Suprapubic skin (tissue), 4 donors: ENCODE measurements around the gene HAS3. TPM values are rescaled to one million over a fixed set of nuclear protein-coding genes. Genes with fewer than 3 reads are reported as not detected.

Experiments
- DNase-seq, 2 donors: peaks; one replicate each; pipeline ENCODE4 v3.0.0-alpha.2; 2019; ENCODE audit warnings: low spot score in 2 of 2
- H3K27ac ChIP-seq: fragments of 200-600 bp; sonication (generic); one replicate; pipeline ENCODE4 v1.5.1; 2019
- H3K27me3 ChIP-seq: fragments of 200-600 bp; sonication (generic); one replicate; pipeline ENCODE4 v1.5.1; 2019
- H3K36me3 ChIP-seq: fragments of 200-600 bp; sonication (generic); one replicate; pipeline ENCODE4 v1.5.1; 2019
- H3K4me1 ChIP-seq: fragments of 200-600 bp; sonication (generic); one replicate; pipeline ENCODE4 v1.5.1; 2019
- H3K4me3 ChIP-seq: fragments of 200-600 bp; sonication (generic); one replicate; pipeline ENCODE4 v1.5.1; 2019; ENCODE audit warnings: mild to moderate bottlenecking
- H3K9me3 ChIP-seq: fragments of 200-600 bp; sonication (generic); one replicate; pipeline ENCODE4 v1.5.1; 2019
- CTCF ChIP-seq, 2 donors: fragments of 200-600 bp in 1 of 2; fragments of 450-650 bp in 1 of 2; sonication (generic) in 1 of 2; IDR thresholded peaks; one replicate each; pipeline ENCODE4 v1.5.1; 2016 to 2019; ENCODE audit warnings: antibody characterized with exemption in 2 of 2, mild to moderate bottlenecking in 1 of 2, moderate library complexity in 1 of 2
- EP300 ChIP-seq: sonication (generic); formaldehyde crosslinking; IDR thresholded peaks from one replicate; pipeline ENCODE4 v1.6.1; 2017; ENCODE audit warnings: antibody characterized with exemption
- POLR2A ChIP-seq, 2 donors: fragments of 450-650 bp; IDR thresholded peaks; one replicate each; pipeline ENCODE4 v1.6.1; 2017; ENCODE audit warnings: antibody characterized with exemption in 2 of 2, mild to moderate bottlenecking in 2 of 2, moderate library complexity in 2 of 2
- POLR2AphosphoS5 ChIP-seq, 3 donors: sonication (generic); formaldehyde crosslinking; IDR thresholded peaks; one replicate each; pipeline ENCODE4 v1.6.1; 2017; ENCODE audit warnings: antibody characterized with exemption in 3 of 3
- WGBS: methylation state at CpG from one replicate; pipeline ENCODE4 v1.1.5; 2018; 5-methylcytosine and 5-hydroxymethylcytosine counted together
- total RNA-seq, 4 donors: library from RNA; depleted of rRNA; stranded (reverse); fragments of >200 nt; gene quantifications; one replicate each; pipeline ENCODE4 v1.1.0, GENCODE V29; 2016

HAS3 gene
- total RNA-seq, 4 donors from 2014 or later, result 4.4 to 11.3 (median 7.1) TPM

GRCh38 chr16:69107316-69107962, 2.0 kb downstream of the HAS3 start:
- H3K4me3 ChIP-seq, result peak overlapping the region; percentile 78
- DNase-seq, result peak in 1 of 2 donors; percentile 61
- WGBS, result 4% methylated on average over 19 of the region's 52 CpGs
- peaks cover 7% of the 10 kb centered on the region for H3K27me3 ChIP-seq
- no peaks in the 10 kb centered on the region for H3K9me3 ChIP-seq
- no peak for TF ChIP-seq POLR2AphosphoS5 (IDR thresholded peaks at IDR 0.05)
- TF ChIP-seq CTCF (IDR thresholded peaks at IDR 0.05), result no peak
- no peak for TF ChIP-seq POLR2A (IDR thresholded peaks at IDR 0.05)
- TF ChIP-seq EP300, result no peak
- H3K36me3 ChIP-seq, result peaks cover 15% of the 10 kb centered on the region
- no peak overlapping the region for H3K27ac ChIP-seq
- peaks cover 44% of the 10 kb centered on the region for H3K4me1 ChIP-seq

- no peaks in the 10 kb centered on the region for H3K9me3 ChIP-seq
- H3K27me3 ChIP-seq, result peaks cover 7% of the 10 kb centered on the region
- no peak for TF ChIP-seq POLR2AphosphoS5 (IDR thresholded peaks at IDR 0.05)
- no peak for TF ChIP-seq EP300
- TF ChIP-seq POLR2A (IDR thresholded peaks at IDR 0.05), result no peak
- TF ChIP-seq CTCF (IDR thresholded peaks at IDR 0.05), result no peak
- WGBS, result 56% methylated on average over 9 of the region's 9 CpGs
- H3K36me3 ChIP-seq, result peaks cover 19% of the 10 kb centered on the region
- peak in 1 of 2 donors; percentile 48 for DNase-seq
- peaks cover 51% of the 10 kb centered on the region for H3K4me1 ChIP-seq
- no peak overlapping the region for H3K27ac ChIP-seq
- peak overlapping the region; percentile 78 for H3K4me3 ChIP-seq
These were observed 2.8 kb downstream of the HAS3 start for GRCh38 chr16:69108064-69108904.

GRCh38 chr16:69108905-69109252, 3.4 kb downstream of the HAS3 start:
- no peaks in the 10 kb centered on the region for H3K9me3 ChIP-seq
- no peak overlapping the region for H3K27ac ChIP-seq
- H3K27me3 ChIP-seq, result peaks cover 7% of the 10 kb centered on the region
- 100% methylated on average over 3 of the region's 4 CpGs for WGBS
- TF ChIP-seq POLR2AphosphoS5 (IDR thresholded peaks at IDR 0.05), result no peak
- TF ChIP-seq CTCF (IDR thresholded peaks at IDR 0.05), result no peak
- TF ChIP-seq EP300, result no peak
- H3K4me1 ChIP-seq, result peaks cover 51% of the 10 kb centered on the region
- peaks cover 25% of the 10 kb centered on the region for H3K36me3 ChIP-seq
- no peak overlapping the region for H3K4me3 ChIP-seq
- DNase-seq, result peak in 1 of 2 donors; percentile 46

GRCh38 chr16:69109486-69110270, 4.2 kb downstream of the HAS3 start:
- TF ChIP-seq CTCF (IDR thresholded peaks at IDR 0.05) (no peak), POLR2AphosphoS5 (IDR thresholded peaks at IDR 0.05) (no peak), POLR2A (IDR thresholded peaks at IDR 0.05) (no peak), EP300 (no peak)
- no peaks in the 10 kb centered on the region for H3K9me3 ChIP-seq
- no peak overlapping the region for H3K27ac ChIP-seq
- H3K4me3 ChIP-seq, result no peak overlapping the region
- peaks cover 7% of the 10 kb centered on the region for H3K27me3 ChIP-seq
- 96% methylated on average over 31 of the region's 48 CpGs for WGBS
- peaks cover 33% of the 10 kb centered on the region for H3K36me3 ChIP-seq
- DNase-seq, result peak in 1 of 2 donors; percentile 47
- peaks cover 51% of the 10 kb centered on the region for H3K4me1 ChIP-seq

GRCh38 chr16:69110406-69110805, 5.0 kb downstream of the HAS3 start:
- H3K36me3 ChIP-seq, result peaks cover 39% of the 10 kb centered on the region
- no peak for TF ChIP-seq CTCF (IDR thresholded peaks at IDR 0.05)
- TF ChIP-seq POLR2A (IDR thresholded peaks at IDR 0.05), result no peak
- H3K4me3 ChIP-seq, result no peak overlapping the region
- H3K9me3 ChIP-seq, result no peaks in the 10 kb centered on the region
- H3K27me3 ChIP-seq, result peaks cover 7% of the 10 kb centered on the region
- peaks cover 46% of the 10 kb centered on the region for H3K4me1 ChIP-seq
- DNase-seq, result no peak
- no peak overlapping the region for H3K27ac ChIP-seq
- WGBS, result 96% methylated on average over 7 of the region's 7 CpGs
